ENCODE data around the gene VSIR.

VSIR gene

DNA sequence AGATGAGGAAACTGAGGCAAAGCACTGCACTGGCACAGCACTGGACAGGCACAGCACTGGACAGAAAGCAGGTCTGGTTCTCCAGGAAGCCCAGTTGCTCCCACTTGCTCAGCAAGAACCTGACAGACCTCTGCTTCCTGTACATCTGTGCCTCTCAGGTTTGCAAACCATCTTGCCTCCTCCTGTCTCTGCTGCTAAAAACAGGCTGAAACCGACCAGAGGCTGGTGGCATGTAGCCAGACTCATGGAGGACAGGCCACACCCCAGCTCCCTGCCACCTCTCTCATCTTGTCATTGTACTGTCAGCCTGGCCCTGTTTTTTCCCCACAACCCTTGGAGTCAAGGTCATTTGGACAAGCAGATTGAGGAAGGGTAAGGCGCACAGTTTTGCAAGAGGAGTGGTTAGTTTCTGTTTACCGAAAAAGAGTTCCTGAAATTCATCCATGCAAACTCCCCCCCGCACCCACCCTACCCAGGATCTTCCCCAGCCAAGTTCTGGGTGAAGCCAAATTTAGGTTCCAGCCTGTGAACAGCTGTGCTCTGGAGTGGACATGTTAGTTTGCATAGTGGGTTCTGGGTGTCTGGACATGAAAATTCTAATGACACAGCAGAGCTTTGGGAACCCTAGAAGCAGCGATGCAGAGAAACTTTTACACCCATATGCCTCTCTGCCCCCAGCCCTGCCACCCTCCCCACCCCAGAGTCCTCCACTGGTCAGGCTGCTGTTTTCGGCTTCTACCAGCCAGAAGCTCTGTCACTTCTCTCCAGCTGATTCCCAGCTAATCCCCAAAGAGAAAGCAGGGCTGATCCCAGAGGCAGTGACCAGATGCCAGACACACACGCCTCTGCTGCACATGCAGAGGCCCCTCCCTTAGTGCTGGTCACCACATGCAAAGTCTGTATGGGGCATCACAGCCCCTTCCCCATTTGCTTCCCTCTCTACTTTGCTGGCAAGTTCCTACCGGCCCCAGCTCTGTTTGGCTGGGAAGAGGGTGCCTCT is 45.3 kb downstream of the VSIR start:
- DNase-seq (ENCODE audit: low spot score): no peak

DNA sequence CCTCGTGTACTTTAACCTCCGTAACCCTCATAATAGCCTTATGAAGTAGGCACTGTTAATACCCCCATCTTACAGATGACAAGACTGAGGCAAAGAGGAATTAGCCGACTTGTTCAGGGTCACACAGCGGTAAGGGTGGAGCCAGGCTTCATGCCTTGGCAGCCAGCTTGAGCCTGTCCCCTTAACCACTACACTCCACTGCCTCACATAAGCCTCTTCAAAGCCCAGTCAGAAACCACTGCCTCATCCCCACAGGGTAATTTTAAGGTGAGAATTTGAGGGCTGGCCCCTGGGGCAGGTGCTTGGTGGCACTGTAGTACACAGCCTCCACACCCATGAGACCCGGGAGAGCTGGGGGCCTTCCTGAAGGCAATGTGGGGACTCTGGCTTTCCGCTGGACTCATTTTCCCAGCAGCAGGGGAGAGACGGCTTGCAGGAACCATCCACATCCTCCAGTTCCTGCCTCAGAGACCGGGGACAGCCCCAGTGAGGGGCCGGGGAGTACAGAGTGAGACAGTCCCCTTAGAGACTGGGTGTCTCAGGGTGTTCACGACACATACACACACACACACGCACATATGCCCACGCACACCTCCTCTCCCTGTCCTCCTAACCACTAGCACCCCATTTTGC is 46.1 kb downstream of the VSIR start:
- DNase-seq (ENCODE audit: low spot score): no peak

GRCh38 chr10:71726580-71727104 is 46.7 kb downstream of the VSIR start:
- no peak for DNase-seq (ENCODE audit: low spot score)

DNA sequence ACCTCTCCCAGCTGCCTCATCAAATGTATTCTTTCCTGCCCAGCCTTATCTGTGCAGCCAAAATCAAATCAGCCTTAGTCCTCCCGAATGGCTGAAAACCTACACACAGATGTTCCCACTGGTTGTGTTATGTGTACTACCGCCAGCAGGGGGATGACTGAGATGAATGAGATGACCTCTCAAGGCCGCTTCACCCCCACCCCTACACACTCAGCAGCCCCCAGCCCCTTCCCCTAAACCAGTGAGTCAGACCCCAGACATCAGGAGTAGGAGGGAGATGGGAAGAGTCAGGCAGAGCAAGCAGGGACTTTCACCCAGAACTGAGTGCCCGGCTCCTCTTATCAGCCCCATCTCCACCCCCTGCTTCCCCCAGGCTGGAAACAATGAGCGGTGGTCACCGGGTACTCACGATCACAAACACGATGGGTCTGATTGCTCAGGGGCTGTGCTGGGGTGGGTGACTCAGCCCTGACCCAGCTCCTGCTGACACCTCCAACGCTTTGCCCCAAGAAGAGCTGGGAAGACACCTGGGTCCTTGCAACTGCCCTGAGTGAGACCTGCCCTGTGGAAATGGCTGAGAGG is 47.2 kb downstream of the VSIR start:
- DNase-seq (ENCODE audit: low spot score): no peak

DNA sequence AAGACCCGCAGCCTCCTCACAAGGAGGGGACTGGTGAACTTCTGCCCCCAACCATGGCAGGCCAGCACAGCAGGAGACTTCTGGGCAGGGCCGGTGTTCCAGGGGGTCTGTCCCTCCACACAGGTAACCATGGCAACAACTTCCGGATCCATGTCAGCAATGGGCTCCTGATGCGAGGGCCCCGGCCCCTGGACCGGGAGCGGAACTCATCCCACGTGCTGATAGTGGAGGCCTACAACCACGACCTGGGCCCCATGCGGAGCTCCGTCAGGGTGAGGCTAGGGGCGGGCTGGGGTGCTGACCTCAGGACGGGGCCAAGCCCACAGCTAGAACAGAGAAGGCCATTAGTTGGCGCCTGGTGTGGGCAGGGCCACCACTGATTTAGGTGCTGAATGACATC is 48.1 kb downstream of the VSIR start:
- DNase-seq (ENCODE audit: low spot score): no peak

DNA sequence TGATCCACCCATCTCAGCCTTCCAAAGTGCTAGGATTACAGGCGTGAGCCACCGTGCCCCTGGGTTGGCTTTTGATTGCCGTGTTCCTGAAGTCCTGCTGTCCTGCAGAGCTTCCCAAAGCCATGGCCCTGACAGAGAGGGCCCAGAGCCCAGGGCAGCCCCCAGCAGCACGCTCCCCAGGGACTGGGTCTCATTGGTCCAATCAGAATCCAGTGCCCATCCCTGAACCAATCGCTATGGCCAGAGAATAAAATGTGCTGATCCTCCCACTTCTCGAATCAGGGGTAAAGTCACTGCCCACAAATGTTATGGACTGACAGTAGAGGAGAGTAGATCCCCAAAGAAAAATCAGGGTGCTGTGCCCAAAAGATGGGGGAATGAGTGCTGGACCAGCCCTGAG is 48.8 kb downstream of the VSIR start:
- no peak for DNase-seq (ENCODE audit: low spot score)

- no peak for DNase-seq (ENCODE audit: low spot score)
These were observed 50.0 kb downstream of the VSIR start for GRCh38 chr10:71723311-71723710.

DNA sequence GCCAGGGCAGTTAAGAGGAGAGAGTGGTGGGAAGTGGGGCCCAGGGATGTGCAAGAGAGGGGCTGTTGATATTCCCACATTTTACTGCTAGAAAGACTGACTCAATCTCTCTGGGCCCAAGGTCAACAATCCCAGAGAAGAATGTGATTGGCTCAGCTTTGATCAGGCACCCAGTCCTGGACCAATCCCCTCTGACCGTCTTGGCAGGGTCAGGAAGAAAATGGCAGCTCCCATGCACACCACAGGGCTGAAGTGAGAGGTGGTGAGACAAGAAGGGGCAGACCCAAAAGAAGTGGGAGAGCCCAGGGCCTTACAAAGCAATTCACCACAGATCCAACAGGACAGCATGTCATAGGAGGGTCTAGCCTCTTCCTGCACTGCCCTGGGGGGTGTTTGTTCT is 50.5 kb downstream of the VSIR start:
- no peak for DNase-seq (ENCODE audit: low spot score)

DNA sequence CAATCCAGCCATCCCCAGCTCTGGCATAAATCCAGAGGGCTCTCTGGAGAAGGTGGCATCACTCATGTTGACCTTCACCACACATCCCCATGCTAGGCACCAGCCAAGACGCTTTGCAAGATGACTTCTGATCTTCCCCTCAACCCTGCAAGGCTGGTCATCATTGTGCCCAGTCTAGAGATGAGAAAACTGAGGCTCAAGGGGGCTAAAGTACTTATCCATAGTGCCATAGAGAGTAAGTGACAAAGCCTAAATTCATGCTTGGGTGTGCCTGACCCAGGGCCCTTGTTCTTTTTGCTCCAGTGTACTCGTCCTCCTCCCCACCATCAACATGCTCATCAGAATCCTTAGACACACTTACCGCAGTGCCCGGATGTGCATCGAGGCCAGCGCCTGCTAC is 52.0 kb downstream of the VSIR start:
- DNase-seq (ENCODE audit: low spot score): no peak

DNA sequence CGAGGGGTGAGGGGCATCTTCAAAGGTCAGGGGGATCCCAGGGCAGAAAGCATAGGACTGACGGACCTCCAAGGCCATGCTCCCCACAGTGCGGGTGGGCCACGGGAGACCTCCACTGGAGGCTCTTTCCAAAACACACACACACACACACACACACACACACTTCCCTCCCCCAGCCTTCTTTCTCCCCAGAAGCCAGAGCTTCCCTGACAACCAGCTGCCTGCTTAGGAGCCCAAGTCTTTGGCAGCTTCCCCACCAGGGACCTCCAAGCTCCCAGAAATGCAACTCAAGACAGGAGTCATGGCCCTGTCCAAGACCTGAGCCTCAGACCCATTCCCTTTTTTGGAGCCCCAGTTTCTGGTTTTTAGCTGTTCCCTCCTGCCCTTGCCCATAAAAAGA is 53.0 kb downstream of the VSIR start:
- DNase-seq (ENCODE audit: low spot score): no peak

- no peak for DNase-seq (ENCODE audit: low spot score)
These were observed 53.7 kb downstream of the VSIR start, which contains the start of gene C10orf105 for GRCh38 chr10:71719464-71720201. C10orf105 (minus strand) TSS chr10:71719778; CDS start chr10:71716337, 3,441 bp downstream.

- no peak for DNase-seq (ENCODE audit: low spot score)
These were observed 54.3 kb downstream of the VSIR start for GRCh38 chr10:71719042-71719441.

- DNase-seq (ENCODE audit: low spot score): no peak
These were observed 55.1 kb downstream of the VSIR start for GRCh38 chr10:71718165-71718698.

- no peak for DNase-seq (ENCODE audit: low spot score)
These were observed 55.8 kb downstream of the VSIR start for GRCh38 chr10:71717551-71717951.

DNA sequence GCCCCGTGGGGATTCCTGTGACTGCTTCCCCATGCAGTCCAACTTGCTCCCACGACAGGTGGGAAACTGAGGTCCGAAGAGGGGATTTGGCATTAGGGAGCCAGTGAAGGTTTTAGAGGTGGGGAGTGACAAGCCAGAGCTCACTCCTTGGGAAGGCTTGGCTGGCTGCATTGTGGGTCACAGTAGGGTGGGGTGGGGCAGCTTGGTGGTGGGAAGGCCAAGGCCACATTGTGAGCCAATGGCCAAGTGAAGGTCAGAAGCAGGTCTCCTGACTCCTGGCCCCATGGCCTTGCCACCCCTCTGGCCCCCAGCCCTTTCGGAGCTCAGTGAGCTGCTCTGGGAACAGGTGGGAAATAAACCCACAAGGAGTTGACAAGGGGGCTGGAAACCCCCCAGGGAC is 56.3 kb downstream of the VSIR start:
- no peak for DNase-seq (ENCODE audit: low spot score)

DNA sequence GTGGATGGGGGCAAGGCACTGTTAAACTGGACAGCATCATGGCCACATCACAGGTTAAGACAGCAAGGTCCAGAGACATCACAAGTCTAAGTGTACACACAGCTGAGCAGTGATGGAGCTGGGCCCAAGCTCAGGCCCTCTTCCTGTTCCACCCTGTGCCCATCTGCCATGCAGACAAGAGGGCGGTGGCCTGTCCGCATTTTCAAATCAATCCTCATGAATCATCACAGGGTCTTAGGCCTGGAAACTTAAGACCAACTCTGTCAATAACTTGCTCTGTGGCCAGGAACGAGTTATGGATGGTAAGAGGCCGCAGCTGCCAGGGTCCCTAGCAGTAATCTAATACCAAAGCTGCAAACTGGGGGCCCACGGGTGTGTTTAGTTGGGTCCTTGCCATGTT is 56.9 kb downstream of the VSIR start:
- DNase-seq (ENCODE audit: low spot score): no peak

- DNase-seq (ENCODE audit: low spot score): no peak
These were observed 57.5 kb downstream of the VSIR start for GRCh38 chr10:71715860-71716259.

- no peak for DNase-seq (ENCODE audit: low spot score)
These were observed 58.3 kb downstream of the VSIR start for GRCh38 chr10:71715026-71715425.

DNA sequence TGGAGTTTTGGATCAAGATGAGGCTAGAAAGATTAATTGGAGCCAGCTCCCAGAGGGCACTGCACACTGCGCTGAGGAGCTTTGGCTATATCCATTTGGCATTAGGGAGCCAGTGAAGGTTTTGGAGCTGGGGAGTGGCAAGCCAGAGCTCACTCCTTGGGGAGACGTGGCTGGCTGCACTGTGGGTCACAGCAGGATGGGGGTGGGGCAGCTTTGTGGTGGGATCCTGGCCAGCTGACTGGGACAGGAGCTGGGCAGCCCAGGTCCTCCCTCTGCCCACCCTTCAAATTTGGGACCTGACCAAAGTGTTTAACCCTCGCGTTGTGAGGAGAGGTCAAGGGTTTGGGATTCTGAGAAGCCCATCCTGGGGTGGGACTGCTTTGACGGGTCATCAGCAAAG is 58.7 kb downstream of the VSIR start:
- no peak for DNase-seq (ENCODE audit: low spot score)

DNA sequence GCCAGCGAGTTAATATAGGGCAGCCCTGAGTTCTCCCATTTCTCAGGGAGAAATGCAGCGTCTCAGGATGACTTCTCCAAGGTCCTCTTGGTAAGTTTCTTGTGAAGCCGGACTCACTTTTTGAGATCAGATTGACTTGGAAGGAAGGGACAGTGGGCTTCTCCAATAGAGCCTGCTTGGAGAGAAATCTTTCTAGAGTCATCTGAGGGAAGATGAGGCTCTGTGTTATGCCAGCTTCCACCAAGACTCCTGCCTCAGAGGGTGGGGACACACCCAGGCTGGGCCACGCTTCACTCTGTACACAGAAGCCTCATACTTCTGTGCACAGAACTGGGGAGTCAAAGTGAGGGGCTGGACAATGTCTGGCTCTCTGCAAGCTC is 59.3 kb downstream of the VSIR start:
- DNase-seq (ENCODE audit: low spot score): no peak

- DNase-seq (ENCODE audit: low spot score): peak; percentile 91
These were observed 59.9 kb downstream of the VSIR start for GRCh38 chr10:71713135-71714030.
